Measurements from ENCODE around the gene IFNGR1. TPM values are rescaled to one million over a fixed set of nuclear protein-coding genes. Genes with fewer than 3 reads are reported as not detected.

IFNGR1 gene
- total RNA-seq, 1 experiment from 2014 or later: 18.4 TPM

- ChIA-PET POLR2A (ENCODE audit: low non-redundant PET) (no interaction called here), CTCF (no interaction called here)
- Histone ChIP-seq H3K27me3 (replicated peaks; ENCODE audit: insufficient read depth, low read depth, low read length, poor library complexity) (peaks cover 9% of the 10 kb centered on the region), H3K4me1 (ENCODE audit: insufficient read depth, low read length, poor library complexity, severe bottlenecking) (no peaks in the 10 kb centered on the region), H3K27ac (ENCODE audit: low read depth, low read length, poor library complexity, severe bottlenecking) (no peak overlapping the region), H3K9me3 (ENCODE audit: low read depth, low read length, poor library complexity, severe bottlenecking) (no peaks in the 10 kb centered on the region), H3K36me3 (ENCODE audit: insufficient read depth, low read length, poor library complexity, severe bottlenecking) (no peaks in the 10 kb centered on the region), H3K4me3 (ENCODE audit: low read depth, low read length, poor library complexity, severe bottlenecking) (no peak overlapping the region)
- no TSS peak for BruUV-seq (replicated peaks)
- intact Hi-C loops (cut with micrococcal nuclease; ENCODE audit: unreplicated experiment): no loop called here
- TF ChIP-seq, protein P1, sequence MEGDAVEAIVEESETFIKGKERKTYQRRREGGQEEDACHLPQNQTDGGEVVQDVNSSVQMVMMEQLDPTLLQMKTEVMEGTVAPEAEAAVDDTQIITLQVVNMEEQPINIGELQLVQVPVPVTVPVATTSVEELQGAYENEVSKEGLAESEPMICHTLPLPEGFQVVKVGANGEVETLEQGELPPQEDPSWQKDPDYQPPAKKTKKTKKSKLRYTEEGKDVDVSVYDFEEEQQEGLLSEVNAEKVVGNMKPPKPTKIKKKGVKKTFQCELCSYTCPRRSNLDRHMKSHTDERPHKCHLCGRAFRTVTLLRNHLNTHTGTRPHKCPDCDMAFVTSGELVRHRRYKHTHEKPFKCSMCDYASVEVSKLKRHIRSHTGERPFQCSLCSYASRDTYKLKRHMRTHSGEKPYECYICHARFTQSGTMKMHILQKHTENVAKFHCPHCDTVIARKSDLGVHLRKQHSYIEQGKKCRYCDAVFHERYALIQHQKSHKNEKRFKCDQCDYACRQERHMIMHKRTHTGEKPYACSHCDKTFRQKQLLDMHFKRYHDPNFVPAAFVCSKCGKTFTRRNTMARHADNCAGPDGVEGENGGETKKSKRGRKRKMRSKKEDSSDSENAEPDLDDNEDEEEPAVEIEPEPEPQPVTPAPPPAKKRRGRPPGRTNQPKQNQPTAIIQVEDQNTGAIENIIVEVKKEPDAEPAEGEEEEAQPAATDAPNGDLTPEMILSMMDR (conservative IDR thresholded peaks at IDR 0.05; ENCODE audit: low read depth, low read length): no peak
- TF ChIP-seq EZH2 (IDR thresholded peaks at IDR 0.05; ENCODE audit: borderline replicate concordance, low read depth, low read length, poor library complexity, severe bottlenecking): no peak
- no peak for DNase-seq (ENCODE audit: low spot score)
Measured at GRCh38 chr6:137155830-137156229, 63.4 kb downstream of the IFNGR1 start.

DNA sequence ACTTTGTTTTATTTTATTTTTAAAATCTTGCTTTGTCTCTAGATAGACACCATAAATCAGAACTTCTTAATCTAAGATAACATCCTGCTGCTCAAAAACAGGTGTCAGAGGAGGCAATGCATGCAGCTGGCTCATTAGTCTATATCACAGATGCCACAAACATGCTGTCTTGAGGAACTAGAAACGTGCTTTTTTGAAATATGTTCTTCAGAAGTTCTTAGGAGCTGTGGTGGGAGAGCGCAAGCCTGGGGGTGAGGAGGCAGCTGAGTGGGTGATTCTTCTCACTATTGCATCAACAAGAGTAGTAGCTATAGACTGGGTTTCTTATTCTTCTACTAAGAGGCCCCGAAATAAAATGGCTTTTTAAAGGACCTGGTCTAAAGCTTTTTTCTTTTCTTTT lies 69.1 kb downstream of the IFNGR1 start:
- TF ChIP-seq, protein P1 (conservative IDR thresholded peaks at IDR 0.05; ENCODE audit: low read depth, low read length): no peak
- no peak for TF ChIP-seq EZH2 (IDR thresholded peaks at IDR 0.05; ENCODE audit: borderline replicate concordance, low read depth, low read length, poor library complexity, severe bottlenecking)
- no peaks in the 10 kb centered on the region for H3K9me3 ChIP-seq (ENCODE audit: low read depth, low read length, poor library complexity, severe bottlenecking)
- no peak for DNase-seq (ENCODE audit: low spot score)
- no peaks in the 10 kb centered on the region for H3K4me1 ChIP-seq (ENCODE audit: insufficient read depth, low read length, poor library complexity, severe bottlenecking)
- no TSS peak for BruUV-seq (replicated peaks)
- H3K4me3 ChIP-seq (ENCODE audit: low read depth, low read length, poor library complexity, severe bottlenecking): no peak overlapping the region
- H3K27ac ChIP-seq (ENCODE audit: low read depth, low read length, poor library complexity, severe bottlenecking): no peak overlapping the region
- intact Hi-C loops (cut with micrococcal nuclease; ENCODE audit: unreplicated experiment): no loop called here
- no peaks in the 10 kb centered on the region for H3K27me3 ChIP-seq (replicated peaks; ENCODE audit: insufficient read depth, low read depth, low read length, poor library complexity)
- ChIA-PET CTCF (no interaction called here), POLR2A (ENCODE audit: low non-redundant PET) (no interaction called here)
- no peaks in the 10 kb centered on the region for H3K36me3 ChIP-seq (ENCODE audit: insufficient read depth, low read length, poor library complexity, severe bottlenecking)

- no peaks in the 10 kb centered on the region for H3K36me3 ChIP-seq (ENCODE audit: insufficient read depth, low read length, poor library complexity, severe bottlenecking)
- TF ChIP-seq EZH2 (IDR thresholded peaks at IDR 0.05; ENCODE audit: borderline replicate concordance, low read depth, low read length, poor library complexity, severe bottlenecking): no peak
- TF ChIP-seq, protein P1 (conservative IDR thresholded peaks at IDR 0.05; ENCODE audit: low read depth, low read length): no peak
- H3K27ac ChIP-seq (ENCODE audit: low read depth, low read length, poor library complexity, severe bottlenecking): no peak overlapping the region
- BruUV-seq (replicated peaks): no TSS peak
- no peak overlapping the region for H3K4me3 ChIP-seq (ENCODE audit: low read depth, low read length, poor library complexity, severe bottlenecking)
- intact Hi-C loops (cut with micrococcal nuclease; ENCODE audit: unreplicated experiment): no loop called here
- ChIA-PET POLR2A (ENCODE audit: low non-redundant PET) (no interaction called here), CTCF (no interaction called here)
- H3K4me1 ChIP-seq (ENCODE audit: insufficient read depth, low read length, poor library complexity, severe bottlenecking): no peaks in the 10 kb centered on the region
- H3K9me3 ChIP-seq (ENCODE audit: low read depth, low read length, poor library complexity, severe bottlenecking): no peaks in the 10 kb centered on the region
- no peaks in the 10 kb centered on the region for H3K27me3 ChIP-seq (replicated peaks; ENCODE audit: insufficient read depth, low read depth, low read length, poor library complexity)
- no peak for DNase-seq (ENCODE audit: low spot score)
Measured at GRCh38 chr6:137149035-137149393, 70.2 kb downstream of the IFNGR1 start.
